Stimulated activated CD4-positive, alpha-beta T cell treated with anti-CD3 and anti-CD28 coated beads, TNF-alpha, amount 100 ng/mL, for 1 hour (primary cell): ENCODE measurements around the gene DPF3.

Experiments used
- DNase-seq, 3 donors: peaks; one replicate each; pipeline ENCODE4 v3.0.0-alpha.2; 2020; ENCODE audit warnings: low read depth in 3 of 3, low spot score in 1 of 3

Gene DPF3

GRCh38 chr14:72577521-72577920, 316.4 kb downstream of the DPF3 start:
- DNase-seq: no peak

- no peak for DNase-seq
Measured at GRCh38 chr14:72576258-72576657, 317.6 kb downstream of the DPF3 start.

GRCh38 chr14:72574715-72575114, 319.2 kb downstream of the DPF3 start:
- DNase-seq: no peak

- DNase-seq: no peak
Measured at GRCh38 chr14:72573725-72574417, 320.0 kb downstream of the DPF3 start.
